HG03045 (cell line): ENCODE measurements around the gene TMX4.

ENCODE experiments used
- ATAC-seq: cut with Tn5 transposase; IDR thresholded peaks from one replicate; pipeline ENCODE4 v1.9.1; 2021; ENCODE audit warnings: mild to moderate bottlenecking, moderate library complexity; ENCODE audit not compliant: unreplicated experiment

The TMX4 gene

DNA sequence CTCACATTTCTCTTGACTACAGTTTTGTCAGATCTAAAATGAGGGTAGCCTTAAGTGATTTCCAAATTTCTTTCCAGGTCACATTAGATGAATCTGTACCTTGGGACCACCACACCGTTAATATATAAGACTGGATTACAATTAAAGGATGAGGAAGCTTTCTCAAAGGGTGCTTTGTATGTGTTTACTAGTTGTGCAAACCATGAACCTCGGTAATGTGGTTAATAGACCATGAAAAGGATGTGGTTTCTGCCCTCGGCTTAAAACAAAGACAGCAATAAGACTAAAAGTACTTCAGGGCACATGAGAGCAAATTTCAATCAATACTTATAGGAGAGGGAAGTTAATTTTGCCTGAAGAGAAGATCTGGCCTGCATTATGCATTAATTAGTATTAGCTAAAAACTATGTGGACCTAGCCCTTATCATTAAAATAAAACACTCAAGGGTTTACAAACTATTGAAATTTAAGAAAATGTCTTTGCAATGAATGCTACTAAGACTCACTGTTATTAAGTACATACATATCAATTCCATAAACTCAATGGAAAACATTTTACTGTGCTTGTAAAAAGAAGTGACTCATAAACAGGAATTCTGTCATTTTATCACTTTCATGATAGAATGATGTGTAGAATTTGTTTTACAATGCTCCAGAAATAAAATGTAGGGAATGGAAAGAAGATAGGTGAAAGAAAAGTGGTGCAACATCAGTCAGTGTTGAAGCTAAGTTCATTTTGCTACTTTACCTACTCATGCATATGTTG is 936 bp upstream of the TMX4 start:
- peak; percentile 29 for ATAC-seq

DNA sequence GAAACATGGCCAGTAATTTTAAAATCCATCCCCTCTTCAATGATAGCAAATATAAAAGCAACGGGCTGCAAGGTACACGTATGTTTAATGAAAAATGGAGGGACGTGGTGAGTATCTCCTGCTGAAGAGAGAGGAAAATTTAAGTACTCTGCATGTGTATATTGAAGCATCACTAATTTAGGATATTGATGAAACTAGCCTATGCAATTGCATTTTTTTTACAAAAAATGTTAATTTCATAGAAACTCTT is 362 bp upstream of the TMX4 start:
- ATAC-seq: no peak

DNA sequence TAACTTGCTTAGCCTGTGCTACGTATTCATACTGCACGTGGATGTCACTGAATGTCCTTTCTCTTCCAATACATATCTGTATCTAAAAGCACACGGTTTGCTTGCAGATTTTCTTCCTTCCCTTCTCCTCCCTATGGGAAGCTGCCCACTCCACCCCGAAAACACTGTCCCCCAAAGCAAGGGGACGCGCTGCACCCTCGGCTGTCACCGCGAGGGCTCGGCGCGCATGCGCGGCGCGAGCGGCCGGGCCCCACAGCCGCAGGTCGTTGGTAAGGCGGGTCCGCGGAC is 659 bp downstream of the TMX4 start:
- ATAC-seq: peak; percentile 73

DNA sequence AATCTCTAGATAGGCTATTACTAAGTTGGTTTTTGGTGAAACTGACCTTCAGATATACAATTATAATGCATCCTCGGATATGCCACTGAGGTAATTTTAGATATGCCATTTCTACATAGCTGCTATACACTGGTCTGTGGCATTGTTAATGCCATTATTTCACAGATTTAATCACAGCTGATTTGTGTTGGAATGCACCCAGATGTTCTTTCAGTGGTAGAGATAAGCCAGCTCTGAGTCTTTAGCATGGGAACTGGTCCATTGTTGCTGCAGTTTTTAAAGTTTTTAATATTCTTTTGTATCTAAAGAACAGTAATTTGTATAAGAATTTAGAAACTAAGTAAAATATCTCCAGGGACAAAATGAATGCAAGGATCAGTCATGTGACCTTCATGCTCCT is 6.8 kb downstream of the TMX4 start:
- ATAC-seq: no peak

DNA sequence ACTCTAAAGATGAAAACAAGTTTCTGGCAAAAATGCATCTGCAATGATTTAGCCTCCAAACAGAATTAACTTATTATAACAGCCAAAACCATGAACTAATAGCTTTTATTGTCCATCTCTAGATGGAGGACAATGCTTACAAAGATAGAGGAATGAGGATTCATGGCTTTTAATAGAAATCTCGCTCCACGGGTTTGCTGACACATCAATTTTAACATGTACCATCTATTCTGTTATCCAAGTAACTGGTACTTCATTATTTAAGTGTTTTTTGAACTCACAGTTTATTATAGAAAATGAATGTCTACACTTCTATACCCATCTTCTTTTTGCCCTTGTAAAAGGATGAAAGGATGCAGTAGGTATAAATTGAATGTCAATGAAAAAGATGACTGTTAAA is 10.8 kb downstream of the TMX4 start:
- ATAC-seq: no peak

DNA sequence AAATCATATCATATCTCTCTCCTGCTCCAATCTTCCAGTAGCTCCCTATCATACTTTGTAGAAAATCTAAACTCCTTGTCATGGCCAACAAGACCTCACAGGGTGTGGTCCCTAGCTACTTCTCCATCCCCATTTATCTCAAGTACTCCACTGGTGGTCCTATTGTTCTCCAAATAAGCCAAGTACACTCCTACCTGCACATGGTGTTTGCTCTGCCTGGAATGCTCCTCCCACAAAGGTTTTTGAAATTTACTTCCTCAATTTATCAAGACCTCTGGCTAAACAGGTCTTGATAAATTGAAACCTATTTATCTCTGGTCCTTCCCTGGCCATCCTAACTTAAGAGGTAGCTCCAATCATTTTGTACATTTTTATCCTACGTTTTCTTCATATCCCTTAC is 12.1 kb downstream of the TMX4 start:
- no peak for ATAC-seq

DNA sequence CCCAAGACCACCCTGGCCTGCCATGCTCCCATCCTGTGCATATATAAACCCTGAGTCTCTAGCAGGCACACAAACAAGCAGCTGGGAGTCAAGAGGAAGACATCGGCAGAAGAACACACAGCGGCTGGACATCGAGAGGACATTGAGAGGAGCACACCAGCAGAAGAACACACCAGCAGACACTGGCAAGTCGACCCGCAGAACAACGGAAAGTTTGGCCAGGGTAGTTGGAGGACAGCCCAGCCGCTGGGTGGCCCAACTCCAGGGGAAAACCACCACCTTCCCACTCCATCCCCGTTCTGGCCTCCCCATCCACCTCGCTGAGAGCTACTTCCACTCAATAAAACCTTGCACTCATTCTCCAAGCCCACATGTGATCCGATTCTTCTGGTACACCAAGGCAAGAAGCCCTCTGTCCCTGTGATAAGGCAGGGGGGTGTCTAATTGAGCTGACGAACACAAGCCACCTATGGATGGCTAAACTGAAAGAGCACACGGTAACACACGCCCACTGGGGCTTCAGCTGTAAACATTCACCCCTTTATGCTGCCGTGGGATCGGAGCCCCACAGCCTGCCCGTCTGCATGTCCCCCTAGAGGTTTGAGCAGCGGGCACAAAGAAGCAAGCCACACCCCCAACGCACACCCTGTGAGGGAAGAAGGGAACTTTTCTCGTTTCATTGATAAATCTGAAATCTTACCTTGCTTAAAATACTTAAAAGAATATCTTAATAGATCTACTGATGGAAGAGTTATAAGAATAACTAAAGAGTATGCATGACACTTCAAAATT is 13.8 kb downstream of the TMX4 start:
- ATAC-seq: no peak

DNA sequence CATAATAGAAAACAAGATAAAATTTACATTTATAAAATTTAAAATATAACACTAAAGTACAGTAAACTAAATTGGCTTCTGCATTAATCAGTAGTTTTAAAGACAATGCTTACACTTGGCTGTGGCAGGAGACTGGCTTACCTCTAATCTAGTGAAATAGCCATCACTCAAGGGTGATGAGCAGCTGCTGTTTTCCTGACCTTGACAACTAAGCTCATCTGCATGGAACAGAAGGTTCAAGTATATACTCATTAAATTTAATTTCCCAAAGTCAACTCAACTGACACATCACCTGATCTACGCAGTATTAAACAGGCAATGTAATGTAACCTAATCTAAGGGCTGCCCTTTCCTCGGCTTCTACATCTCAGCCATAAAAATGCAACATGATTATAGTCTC is 14.5 kb downstream of the TMX4 start:
- ATAC-seq: no peak

DNA sequence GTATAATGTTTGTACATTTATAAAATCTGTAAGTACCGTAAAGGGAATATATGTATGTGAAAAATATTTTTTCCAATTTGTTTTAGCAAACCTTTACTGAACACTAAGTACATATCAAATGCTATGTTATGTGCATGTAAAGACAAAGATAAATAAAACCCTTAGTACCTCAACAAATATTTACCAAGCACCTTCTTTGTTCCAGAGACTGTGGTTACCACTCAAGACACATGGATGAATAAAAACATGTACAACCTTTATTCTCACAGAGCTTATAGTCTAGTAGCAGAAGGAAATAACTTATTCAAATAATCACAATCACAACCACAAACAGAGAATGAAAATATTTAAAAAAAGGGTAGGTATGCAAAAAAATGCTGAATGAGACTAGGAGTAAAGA is 17.5 kb downstream of the TMX4 start:
- ATAC-seq: no peak

DNA sequence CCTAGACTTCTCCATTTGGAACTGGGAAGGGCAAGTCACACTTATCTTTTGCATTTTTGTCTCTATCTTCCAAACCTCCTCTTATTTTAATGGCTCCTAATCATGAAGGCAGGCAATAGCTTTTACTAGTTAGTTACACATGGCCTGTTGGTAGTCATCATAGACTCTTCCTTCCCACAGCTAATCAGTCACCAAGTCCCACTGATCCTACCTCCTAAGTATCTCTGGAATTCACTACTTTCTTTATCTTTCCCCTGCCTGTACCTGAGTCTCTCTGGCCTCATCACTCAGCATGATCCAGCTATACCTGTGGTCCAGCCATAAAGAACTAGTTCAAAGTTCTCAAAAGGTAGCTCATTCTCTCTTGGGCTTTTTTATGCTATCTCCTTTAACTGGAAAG is 18.8 kb downstream of the TMX4 start:
- no peak for ATAC-seq

DNA sequence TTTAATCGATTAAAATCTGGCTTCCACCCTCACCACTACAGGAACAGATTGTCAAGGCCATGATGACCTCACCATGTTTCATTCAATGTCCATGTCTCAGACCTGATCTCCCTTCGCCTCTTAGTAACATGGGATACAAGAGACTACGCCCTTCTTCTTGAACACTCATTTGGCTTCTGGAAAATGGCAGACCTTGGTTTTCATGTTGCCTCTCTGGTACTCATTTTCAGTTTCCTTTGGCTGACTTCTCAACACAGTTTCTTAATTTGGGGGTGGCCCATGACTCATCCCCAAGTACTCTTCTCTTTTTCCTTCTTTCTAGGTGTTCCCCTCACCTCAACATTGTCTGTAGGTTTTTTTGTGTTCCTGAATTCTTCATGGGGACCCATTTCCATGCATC is 22.7 kb downstream of the TMX4 start:
- no peak for ATAC-seq

DNA sequence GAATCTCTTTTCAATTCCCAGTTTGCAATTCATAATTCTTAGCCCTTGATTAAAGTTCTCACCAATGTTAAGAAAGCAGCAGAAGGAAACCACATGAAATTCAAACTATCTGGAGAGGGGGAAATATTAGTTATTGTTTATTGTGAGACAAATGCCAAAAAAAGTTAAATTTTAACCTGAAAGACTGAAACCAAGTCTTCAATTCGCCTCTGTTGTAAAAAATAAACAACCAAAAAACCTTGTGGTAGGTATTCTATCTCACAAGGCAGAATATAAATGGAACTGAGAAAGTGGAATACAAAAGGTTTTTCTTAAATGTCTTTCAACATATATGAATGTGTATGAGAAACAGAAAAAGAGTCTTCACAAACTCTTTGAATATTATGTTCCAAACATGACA is 24.8 kb downstream of the TMX4 start:
- no peak for ATAC-seq

DNA sequence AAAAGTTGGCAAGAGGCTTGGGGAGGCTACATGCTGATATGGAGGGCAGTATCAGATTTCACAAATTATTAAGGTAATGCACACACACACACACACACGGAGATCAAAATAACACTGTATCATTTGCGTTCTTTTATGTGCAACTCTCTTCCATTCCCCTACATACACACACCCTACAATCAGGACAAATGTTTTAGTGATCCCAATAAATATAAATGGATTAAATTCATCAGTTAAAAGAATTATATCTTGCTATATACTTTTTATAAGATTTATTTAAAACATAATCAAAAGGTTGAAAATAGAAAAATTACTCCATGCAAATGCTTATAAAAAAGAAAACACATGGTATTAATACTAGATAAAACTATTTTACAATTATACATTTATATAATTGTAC is 25.9 kb downstream of the TMX4 start:
- no peak for ATAC-seq

DNA sequence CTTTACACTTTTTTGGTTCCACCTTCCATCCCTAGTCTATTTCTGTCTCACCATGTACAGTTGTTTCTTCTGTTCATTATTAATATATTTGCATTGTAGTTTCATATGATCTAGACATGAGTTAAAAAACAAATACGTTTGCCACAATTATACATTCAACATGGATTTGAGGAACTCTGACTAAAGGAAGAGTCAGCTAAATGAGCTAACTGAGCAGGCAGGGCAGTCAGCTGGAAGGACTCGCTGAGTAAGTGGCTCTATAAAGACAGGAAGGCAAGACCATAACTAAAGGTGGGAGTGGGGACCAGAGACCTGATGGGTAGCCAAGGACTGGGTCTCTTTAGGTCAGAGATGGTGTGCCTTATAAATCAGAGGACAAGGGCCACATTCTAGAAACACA is 26.3 kb downstream of the TMX4 start:
- ATAC-seq: no peak

DNA sequence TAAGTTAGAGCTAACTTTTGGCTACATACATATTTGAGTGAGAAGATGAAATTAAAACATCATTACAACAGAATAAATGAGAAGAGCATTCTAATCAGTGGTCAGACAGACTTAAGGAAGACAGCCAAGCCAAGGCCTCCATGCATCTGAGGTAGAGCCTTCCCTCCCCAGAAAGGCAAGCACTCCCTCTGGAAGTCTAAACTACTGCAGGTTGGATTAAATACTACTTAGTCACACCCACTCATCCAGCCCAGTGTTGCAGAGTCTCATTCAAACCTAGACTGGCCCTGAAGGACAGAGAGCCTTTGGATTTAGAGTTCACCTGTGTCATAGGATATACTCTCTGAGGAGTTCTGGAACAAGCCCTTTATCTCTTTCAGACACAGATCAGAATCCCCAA is 29.2 kb downstream of the TMX4 start:
- no peak for ATAC-seq

DNA sequence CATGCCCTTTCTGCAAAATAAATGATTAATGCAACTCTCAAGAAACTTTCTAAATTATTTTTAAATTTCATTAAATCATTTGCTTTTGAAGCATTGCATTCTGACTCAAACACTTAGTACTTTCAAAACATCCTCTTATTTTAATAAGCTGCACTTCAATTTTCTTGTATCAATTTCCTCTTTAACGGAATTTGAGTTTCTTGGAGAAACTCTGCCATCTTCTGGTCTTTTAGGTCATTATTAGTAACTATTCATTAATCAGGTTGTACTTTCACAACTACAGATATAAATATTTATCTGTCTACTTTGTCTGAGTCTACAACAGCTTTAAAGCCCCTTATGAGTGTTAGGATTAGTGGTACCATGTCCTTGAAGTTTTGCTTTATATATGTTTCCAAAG is 30.2 kb downstream of the TMX4 start:
- ATAC-seq: no peak

DNA sequence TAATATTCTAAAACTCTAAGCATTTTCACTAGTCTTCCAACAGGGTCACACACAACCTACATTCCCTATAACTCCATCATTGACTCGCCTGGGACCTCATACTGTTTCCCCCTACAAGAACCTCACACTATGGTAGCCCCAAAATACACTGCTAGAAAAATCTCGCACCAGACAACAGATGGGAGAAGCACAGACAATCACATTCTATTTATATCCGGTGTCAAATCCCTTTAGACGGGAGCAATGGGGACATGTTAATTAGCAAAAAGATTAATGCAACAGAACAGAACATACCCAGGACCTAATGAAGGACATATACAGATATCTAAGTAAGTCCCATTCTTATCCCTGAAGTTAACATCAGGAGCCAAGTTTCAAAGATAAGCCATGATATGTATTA is 33.6 kb downstream of the TMX4 start:
- no peak for ATAC-seq

DNA sequence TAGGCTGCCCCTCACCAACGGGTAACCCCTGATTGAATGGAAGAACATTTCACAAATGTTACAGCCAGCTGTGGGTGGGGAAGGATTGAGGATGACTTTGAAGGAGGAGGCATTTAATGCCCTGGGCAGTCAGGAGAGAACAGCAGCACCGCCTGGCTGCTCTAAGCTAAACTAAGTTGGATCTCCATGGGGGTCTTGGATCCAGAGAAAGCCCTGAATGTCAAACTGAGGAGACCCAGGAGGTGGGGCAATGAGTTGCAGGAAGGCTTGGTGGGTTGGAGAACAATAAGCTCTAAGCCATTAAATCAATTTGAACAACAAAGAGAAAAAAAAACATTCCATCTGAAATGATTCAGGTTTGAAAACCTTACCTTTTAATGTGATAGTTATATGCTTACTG is 35.4 kb downstream of the TMX4 start:
- no peak for ATAC-seq

DNA sequence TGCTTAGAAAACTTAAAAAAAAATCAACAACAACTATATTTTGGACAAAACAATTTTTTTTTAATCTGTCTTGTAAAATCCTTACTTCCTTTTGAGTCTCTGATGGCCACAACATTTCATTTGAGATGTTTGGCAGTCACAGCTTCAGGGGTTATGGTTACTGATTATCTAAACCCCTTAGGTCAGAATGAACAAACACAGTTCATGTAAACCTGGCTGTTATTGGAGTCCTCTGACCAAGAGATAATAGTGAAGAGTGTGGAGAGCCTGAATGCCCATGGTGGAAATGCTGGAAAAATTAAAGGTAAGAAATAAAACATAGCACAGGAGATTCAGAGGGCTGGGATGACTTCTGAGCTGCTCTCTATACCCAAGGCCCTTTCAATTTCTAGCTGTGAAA is 38.2 kb downstream of the TMX4 start:
- ATAC-seq: no peak

DNA sequence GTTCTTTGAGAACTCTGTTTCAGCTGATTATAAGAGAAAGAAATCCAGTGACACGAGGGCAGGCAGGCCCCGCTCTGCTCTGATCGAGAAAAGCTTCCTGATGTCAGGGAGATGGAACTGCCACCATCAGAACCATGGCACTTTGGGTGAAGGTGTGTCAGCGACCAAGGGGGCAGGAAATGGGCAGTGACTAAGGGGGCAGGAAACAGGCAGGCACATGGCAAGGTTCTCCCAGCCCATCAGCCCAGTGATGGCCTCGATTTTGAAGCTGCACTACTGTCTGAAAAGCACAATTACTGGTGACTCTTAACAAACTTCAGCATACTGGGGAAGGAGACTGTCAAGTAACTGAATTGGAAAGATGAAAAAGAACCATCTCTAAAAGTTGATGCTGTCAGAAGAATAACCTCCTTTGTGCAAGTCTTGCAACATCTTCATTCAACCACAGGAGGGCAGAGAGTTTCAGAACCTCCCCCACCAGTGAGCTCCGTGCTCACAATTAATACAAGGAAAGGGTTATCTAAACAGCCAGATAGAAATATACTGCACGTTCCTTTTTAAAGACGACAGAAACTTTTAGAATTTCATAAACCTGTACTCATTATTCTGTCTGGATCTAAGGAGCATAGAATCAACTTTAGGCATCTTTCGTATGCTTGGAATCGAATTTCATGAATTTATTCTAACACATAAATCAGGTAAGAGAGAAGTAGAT is 39.1 kb downstream of the TMX4 start:
- no peak for ATAC-seq

DNA sequence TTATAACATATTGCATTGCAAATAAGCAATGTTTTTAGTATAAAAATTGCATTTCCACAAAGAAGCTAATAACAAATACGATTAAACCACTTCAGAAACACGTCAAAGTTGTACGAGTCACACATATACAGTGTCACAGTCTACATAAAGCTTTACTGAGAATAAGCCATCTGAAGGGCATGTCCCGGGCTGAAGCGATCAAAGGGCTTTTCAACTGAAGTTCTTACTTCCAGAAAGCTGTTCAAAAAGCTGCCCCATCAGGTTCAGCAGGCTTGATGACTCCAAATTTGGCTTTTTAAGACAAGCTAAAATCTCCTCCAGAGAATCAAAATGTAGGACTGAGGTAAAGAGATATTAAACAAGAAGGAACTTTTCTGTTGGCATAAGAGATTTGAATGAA is 41.9 kb downstream of the TMX4 start:
- no peak for ATAC-seq

DNA sequence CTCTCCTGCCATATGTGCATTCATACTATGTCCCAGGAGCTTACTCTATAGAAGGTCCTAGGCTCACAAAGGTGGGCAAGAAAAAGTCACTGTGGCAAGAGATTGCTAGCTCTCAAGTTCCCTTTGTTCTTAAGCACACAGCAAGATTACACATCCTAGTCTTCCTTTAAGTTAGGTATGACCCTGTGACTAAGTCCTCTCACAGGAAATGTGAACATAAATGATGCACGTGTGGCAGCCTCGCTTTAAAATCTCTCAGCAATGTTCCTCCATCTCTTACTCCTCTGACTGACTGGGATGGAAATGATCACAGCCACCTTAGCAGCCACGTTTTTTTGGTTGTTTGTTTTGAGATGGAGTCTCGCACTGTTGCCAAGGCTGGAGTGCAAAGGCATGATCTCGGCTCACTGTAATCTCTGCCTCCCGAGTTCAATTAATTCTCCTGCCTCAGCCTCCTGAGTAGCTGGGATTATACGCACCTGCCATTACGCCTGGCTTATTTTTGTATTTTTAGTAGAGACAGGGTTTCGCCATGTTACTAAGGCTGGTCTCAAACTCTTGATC is 43.6 kb downstream of the TMX4 start:
- ATAC-seq: no peak
